Endothelial cell of umbilical vein (primary cell): ENCODE results near the gene LRRK1. TPM values are rescaled to one million over a fixed set of nuclear protein-coding genes. Genes with fewer than 3 reads are reported as not detected.

Experiments used
- BruUV-seq: library from RNA; stranded (reverse); fragments of 400-500 nt; replicated peaks from 2 replicates; lab custom pipeline; 2021; lab: Mats Ljungman, UMichigan
- CTCF ChIA-PET: fragments of 300-600, 350-600 bp; sonication (Branson Sonifier 250); formaldehyde crosslinking; loops from one replicate; lab custom pipeline; 2021; ENCODE audit warnings: antibody characterized with exemption, inconsistent platforms; lab: Charles Lee
- POLR2A ChIA-PET: fragments of 300-600, 350-600 bp; sonication (Branson Sonifier 250); formaldehyde crosslinking; loops from one replicate; lab custom pipeline; 2021; ENCODE audit warnings: antibody characterized with exemption, inconsistent platforms; lab: Charles Lee
- DNase-seq: peaks from one replicate; pipeline ENCODE4 v3.0.0-alpha.2; 2011; ENCODE audit warnings: low read depth, low spot score
- FAIRE-seq: peaks from 2 replicates; lab custom pipeline; 2011; peaks lifted over from hg19 to GRCh38; lab: Jason Lieb, UNC
- H2AFZ ChIP-seq: 2 replicates; pipeline ENCODE4 v1.6.0; 2012; ENCODE audit warnings: low read depth, low read length, control low read depth, inconsistent platforms
- H3K27ac ChIP-seq: 2 replicates; pipeline ENCODE4 v1.5.1; 2011; ENCODE audit warnings: low read depth, mild to moderate bottlenecking, control low read depth, low read length, moderate library complexity; ENCODE audit not compliant: insufficient read depth
- H3K27me3 ChIP-seq, 2 experiments: 2 replicates each; pipeline versions ENCODE4 v1.6.0 to v1.6.1; 2011; ENCODE audit warnings: low read length in 2 of 2, mixed read lengths in 1 of 2; ENCODE audit not compliant: control insufficient read depth in 2 of 2, insufficient read depth in 2 of 2
- H3K36me3 ChIP-seq, 2 experiments: 2 replicates in 1 of 2; 3 replicates in 1 of 2; pipeline ENCODE4 v1.5.1; 2011; ENCODE audit warnings: low read length in 2 of 2, mild to moderate bottlenecking in 1 of 2, moderate library complexity in 1 of 2; ENCODE audit not compliant: control insufficient read depth in 2 of 2, insufficient read depth in 2 of 2; ENCODE audit errors: extremely low read depth in 1 of 2
- H3K4me1 ChIP-seq: 3 replicates; pipeline ENCODE4 v1.5.1; 2011; ENCODE audit warnings: mild to moderate bottlenecking, low read length; ENCODE audit not compliant: control insufficient read depth, insufficient read depth; ENCODE audit errors: extremely low read depth
- H3K4me2 ChIP-seq: 2 replicates; pipeline ENCODE4 v1.6.1; 2011; ENCODE audit warnings: low read length, control low read depth, mixed read lengths; ENCODE audit not compliant: insufficient read depth
- H3K4me3 ChIP-seq, 3 experiments: fragments of 200-600 bp in 1 of 3; sonication (generic), shearing (Covaris generic) in 1 of 3; replicated peaks in 1 of 3; 2 replicates each; pipeline ENCODE4 v1.5.1; 2011 to 2016; ENCODE audit warnings: control low read depth in 3 of 3, low read length in 3 of 3, mild to moderate bottlenecking in 2 of 3, inconsistent platforms in 1 of 3, low read depth in 1 of 3, moderate library complexity in 1 of 3; ENCODE audit not compliant: insufficient read depth in 1 of 3
- H3K79me2 ChIP-seq: 2 replicates; pipeline ENCODE4 v1.6.0; 2012; ENCODE audit warnings: low read length, inconsistent platforms; ENCODE audit not compliant: control insufficient read depth, insufficient read depth
- H3K9ac ChIP-seq: replicated peaks from 2 replicates; pipeline ENCODE3; 2011; ENCODE audit warnings: low read length, control low read depth; ENCODE audit not compliant: insufficient read depth; ENCODE audit errors: extremely low read depth
- H3K9me1 ChIP-seq: replicated peaks from 3 replicates; pipeline ENCODE4 v1.6.0; 2011; ENCODE audit warnings: mild to moderate bottlenecking, low read length; ENCODE audit not compliant: control insufficient read depth, insufficient read depth; ENCODE audit errors: extremely low read depth
- H3K9me3 ChIP-seq: replicated peaks from 2 replicates; pipeline ENCODE4 v1.5.1; 2012; ENCODE audit warnings: low read length, inconsistent platforms; ENCODE audit not compliant: control insufficient read depth, insufficient read depth
- H4K20me1 ChIP-seq: replicated peaks from 2 replicates; pipeline ENCODE3; 2011; ENCODE audit warnings: mild to moderate bottlenecking, low read length; ENCODE audit not compliant: control insufficient read depth, insufficient read depth; ENCODE audit errors: extremely low read depth
- CTCF ChIP-seq, 2 donors: IDR thresholded peaks; 1 replicate in 1 of 2; 2 replicates in 1 of 2; pipeline ENCODE4 v1.5.1; 2011; ENCODE audit warnings: low read length in 2 of 2, mild to moderate bottlenecking in 2 of 2, moderate library complexity in 2 of 2, control low read depth in 1 of 2, inconsistent platforms in 1 of 2, low read depth in 1 of 2; ENCODE audit not compliant: insufficient read depth in 1 of 2; ENCODE audit errors: extremely low read depth in 1 of 2
- GATA2 ChIP-seq: IDR thresholded peaks from 2 replicates; pipeline ENCODE4 v1.7.0; 2011; ENCODE audit warnings: low read depth, mild to moderate bottlenecking, moderate library complexity, mixed read lengths, low read length; ENCODE audit not compliant: insufficient read length, insufficient read depth
- JUN ChIP-seq: IDR thresholded peaks from 2 replicates; pipeline ENCODE4 v1.6.1; 2011; ENCODE audit warnings: borderline replicate concordance, low read depth; ENCODE audit not compliant: insufficient read length, insufficient read depth
- MYC ChIP-seq: IDR thresholded peaks from one replicate; pipeline ENCODE4 v1.6.1; 2011; ENCODE audit warnings: mild to moderate bottlenecking, low read depth, low read length
- POLR2A ChIP-seq: IDR thresholded peaks from 2 replicates; pipeline ENCODE4 v1.6.1; 2012; ENCODE audit warnings: low read depth, mild to moderate bottlenecking, control low read depth, low read length
- dilution Hi-C: fragments of 300-500 bp; cut with MboI; formaldehyde crosslinking; loops from one replicate; pipeline ENCODE4 v1.15.0; 2019; ENCODE audit warnings: low sequenced_read_pairs; ENCODE audit not compliant: extremely low pct_ligation_motif_present
- intact Hi-C: fragments of 100-400 bp; cut with micrococcal nuclease; formaldehyde crosslinking; loops from one replicate; pipeline ENCODE4 v1.10.0; 2022
- polyA plus RNA-seq, 4 experiments: library from polyadenylated mRNA; depleted of rRNA in 3 of 4; stranded (reverse) in 3 of 4; unstranded in 1 of 4; fragments of >200 nt; gene quantifications; 2 replicates each; pipeline versions ENCODE4 v1.2.1 to v1.2.3, GENCODE V29; 2011 to 2012; ENCODE audit warnings: missing spikeins in 1 of 4
- total RNA-seq: library from RNA; stranded (reverse); gene quantifications from 2 replicates; pipeline ENCODE4 v1.2.3, GENCODE V29; 2021
- TF ChIP-seq, protein P1 (sequence below): IDR thresholded peaks from 2 replicates; pipeline ENCODE4 v1.6.1; 2011; ENCODE audit not compliant: insufficient read depth, insufficient read length

LRRK1 gene
- total and polyA plus RNA-seq, 2 donors (not counting 3 experiments of a cell fraction or from before 2014, with no cell fraction given) = 11.0 to 22.1 TPM

GRCh38 chr15:101047301-101047781 lies 128.2 kb downstream of the LRRK1 start:
- H4K20me1 ChIP-seq = no peaks in the 10 kb centered on the region
- no peak overlapping the region for H2AFZ ChIP-seq
- ChIA-PET POLR2A (no interaction called here), CTCF (interaction anchor here (0.8 kb wide), 1 partner anchor 31 kb away, joined by 4 read pairs; no protein-coding TSS in a partner anchor)
- FAIRE-seq = no peak
- H3K27me3 ChIP-seq = no peaks in the 10 kb centered on the region
- H3K36me3 ChIP-seq = peaks cover 0 to 11% of the 10 kb centered on the region in 2 experiments
- H3K9me1 ChIP-seq = no peaks in the 10 kb centered on the region
- no peak overlapping the region for H3K4me2 ChIP-seq
- H3K4me1 ChIP-seq = no peaks in the 10 kb centered on the region
- TF ChIP-seq POLR2A (no peak), CTCF (IDR thresholded peaks at IDR 0.05; ENCODE audit: extremely low read depth in 1 of 2, insufficient read depth in 1 of 2, low read depth in 1 of 2, low read length in 2 of 2) (no peak), JUN (no peak), MYC (no peak), GATA2 (no peak)
- TF ChIP-seq, protein P1, sequence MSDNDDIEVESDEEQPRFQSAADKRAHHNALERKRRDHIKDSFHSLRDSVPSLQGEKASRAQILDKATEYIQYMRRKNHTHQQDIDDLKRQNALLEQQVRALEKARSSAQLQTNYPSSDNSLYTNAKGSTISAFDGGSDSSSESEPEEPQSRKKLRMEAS = no peak
- no peak overlapping the region for H3K27ac ChIP-seq
- dilution Hi-C loops (no loop called here), intact Hi-C loops (no loop called here)
- H3K79me2 ChIP-seq = no peaks in the 10 kb centered on the region
- H3K4me3 ChIP-seq = no peak overlapping the region
- BruUV-seq = no TSS peak
- H3K9ac ChIP-seq = no peak overlapping the region
- no peaks in the 10 kb centered on the region for H3K9me3 ChIP-seq
- no peak for DNase-seq
